Endothelial cell (in vitro differentiated cells): Measurements from ENCODE around the gene CDYL2. TPM values are rescaled to one million over a fixed set of nuclear protein-coding genes. Genes with fewer than 3 reads are reported as not detected.

Source experiments
- DNase-seq: peaks from one replicate; pipeline ENCODE4 v3.0.0; 2021; ENCODE audit warnings: low spot score
- H3K27ac Mint-ChIP-seq: one replicate; pipeline ENCODE4 v1.8.0; 2021; ENCODE audit warnings: mixed read lengths, inconsistent platforms; ENCODE audit not compliant: unreplicated experiment
- H3K27me3 Mint-ChIP-seq: one replicate; pipeline ENCODE4 v1.8.0; 2021; ENCODE audit warnings: mild to moderate bottlenecking, moderate library complexity, mixed read lengths, inconsistent platforms; ENCODE audit not compliant: unreplicated experiment
- H3K36me3 Mint-ChIP-seq: one replicate; pipeline ENCODE4 v1.8.0; 2021; ENCODE audit warnings: mild to moderate bottlenecking, low read depth, mixed read lengths, inconsistent platforms; ENCODE audit not compliant: unreplicated experiment
- H3K4me1 Mint-ChIP-seq: one replicate; pipeline ENCODE4 v1.8.0; 2021; ENCODE audit warnings: mild to moderate bottlenecking, mixed read lengths, inconsistent platforms; ENCODE audit not compliant: unreplicated experiment
- H3K4me3 Mint-ChIP-seq: one replicate; pipeline ENCODE4 v1.8.0; 2021; ENCODE audit warnings: mild to moderate bottlenecking, mixed read lengths, inconsistent platforms; ENCODE audit not compliant: unreplicated experiment
- H3K9me3 Mint-ChIP-seq: one replicate; pipeline ENCODE4 v1.8.0; 2021; ENCODE audit warnings: mixed read lengths, inconsistent platforms; ENCODE audit not compliant: unreplicated experiment
- CTCF ChIP-seq: fragments of 200-600 bp; sonication (generic); IDR thresholded peaks from one replicate; pipeline ENCODE4 v1.5.0; 2021; ENCODE audit warnings: antibody characterized with exemption; ENCODE audit not compliant: unreplicated experiment
- total RNA-seq: library from RNA; stranded (reverse); fragmentation: NEBNext Ultra II Directional; extraction: Animal tissue kit (Norgen Biotek cat#: 25700); gene quantifications from one replicate; pipeline ENCODE4 v1.2.1, GENCODE V29; 2021; ENCODE audit not compliant: unreplicated experiment

Gene CDYL2
- total RNA-seq, 1 donor from 2014 or later, result 26.6 TPM

- H3K9me3 Mint-ChIP-seq, result no peaks in the 10 kb centered on the region
- H3K27ac Mint-ChIP-seq, result no peak overlapping the region
- H3K36me3 Mint-ChIP-seq, result no peaks in the 10 kb centered on the region
- peaks cover 2% of the 10 kb centered on the region for H3K27me3 Mint-ChIP-seq
- no peak for DNase-seq
- no peaks in the 10 kb centered on the region for H3K4me1 Mint-ChIP-seq
- H3K4me3 Mint-ChIP-seq, result no peak overlapping the region
- no peak for TF ChIP-seq CTCF
These were observed 95.6 kb downstream of the CDYL2 start for GRCh38 chr16:80708823-80709222.

- no peak for DNase-seq
These were observed 96.7 kb downstream of the CDYL2 start for GRCh38 chr16:80707686-80708085.

GRCh38 chr16:80705596-80705995 is 98.8 kb downstream of the CDYL2 start:
- TF ChIP-seq CTCF, result no peak
- H3K4me3 Mint-ChIP-seq, result no peak overlapping the region
- peaks cover 2% of the 10 kb centered on the region for H3K27me3 Mint-ChIP-seq
- no peak overlapping the region for H3K27ac Mint-ChIP-seq
- H3K36me3 Mint-ChIP-seq, result no peaks in the 10 kb centered on the region
- no peak for DNase-seq
- H3K9me3 Mint-ChIP-seq, result no peaks in the 10 kb centered on the region
- peaks cover 4% of the 10 kb centered on the region for H3K4me1 Mint-ChIP-seq

More at GRCh38 chr16:80707686-80708085, 96.7 kb downstream of the CDYL2 start:
- Mint-ChIP-seq H3K27ac (no peak overlapping the region), H3K4me1 (no peaks in the 10 kb centered on the region), H3K27me3 (peaks cover 2% of the 10 kb centered on the region), H3K9me3 (no peaks in the 10 kb centered on the region), H3K36me3 (no peaks in the 10 kb centered on the region), H3K4me3 (no peak overlapping the region)
- TF ChIP-seq CTCF, result no peak

- no peak overlapping the region for H3K4me3 Mint-ChIP-seq
- H3K27ac Mint-ChIP-seq, result no peak overlapping the region
- H3K9me3 Mint-ChIP-seq, result no peaks in the 10 kb centered on the region
- TF ChIP-seq CTCF, result no peak
- peaks cover 4% of the 10 kb centered on the region for H3K4me1 Mint-ChIP-seq
- H3K36me3 Mint-ChIP-seq, result no peaks in the 10 kb centered on the region
- H3K27me3 Mint-ChIP-seq, result peaks cover 3% of the 10 kb centered on the region
- DNase-seq, result no peak
These were observed 99.5 kb downstream of the CDYL2 start for GRCh38 chr16:80704751-80705505.

- H3K36me3 Mint-ChIP-seq, result no peaks in the 10 kb centered on the region
- H3K27ac Mint-ChIP-seq, result no peak overlapping the region
- no peak for DNase-seq
- H3K27me3 Mint-ChIP-seq, result peaks cover 5% of the 10 kb centered on the region
- no peak for TF ChIP-seq CTCF
- no peak overlapping the region for H3K4me3 Mint-ChIP-seq
- H3K4me1 Mint-ChIP-seq, result peaks cover 4% of the 10 kb centered on the region
- no peaks in the 10 kb centered on the region for H3K9me3 Mint-ChIP-seq
These were observed 101.0 kb downstream of the CDYL2 start for GRCh38 chr16:80703131-80704071.
